Esophagus (tissue), 2 donors: ENCODE results near the gene MBLAC1. TPM values are rescaled to one million over a fixed set of nuclear protein-coding genes. Genes with fewer than 3 reads are reported as not detected.
A peak's percentile ranks its signal among the peaks of the same experiment; 100 is the strongest.

Experiments
- H3K27ac ChIP-seq, 2 donors: one replicate each; pipeline ENCODE4 v1.5.1; 2013; ENCODE audit warnings: low read depth in 2 of 2, mild to moderate bottlenecking in 2 of 2, inconsistent platforms in 1 of 2, low read length in 1 of 2, moderate library complexity in 1 of 2
- H3K27me3 ChIP-seq, 2 donors: one replicate each; pipeline ENCODE4 v1.6.1; 2013; ENCODE audit warnings: low read length in 2 of 2, control low read depth in 1 of 2, mild to moderate bottlenecking in 1 of 2; ENCODE audit not compliant: insufficient read depth in 2 of 2, control insufficient read depth in 1 of 2
- H3K36me3 ChIP-seq, 2 donors: one replicate each; pipeline ENCODE4 v1.6.1; 2013; ENCODE audit warnings: low read length in 1 of 2; ENCODE audit not compliant: control insufficient read depth in 2 of 2, insufficient read depth in 2 of 2
- H3K4me1 ChIP-seq, 2 donors: one replicate each; pipeline ENCODE4 v1.6.1; 2013; ENCODE audit warnings: low read length in 1 of 2; ENCODE audit not compliant: control insufficient read depth in 2 of 2, insufficient read depth in 2 of 2
- H3K4me3 ChIP-seq, 2 donors: one replicate each; pipeline ENCODE4 v1.5.1; 2013; ENCODE audit warnings: low read length in 2 of 2, mild to moderate bottlenecking in 2 of 2, low read depth in 1 of 2, moderate library complexity in 1 of 2
- H3K9me3 ChIP-seq, 2 donors: one replicate each; pipeline ENCODE4 v1.6.1; 2013; ENCODE audit warnings: mild to moderate bottlenecking in 2 of 2, low read depth in 1 of 2, low read length in 1 of 2, moderate library complexity in 1 of 2; ENCODE audit not compliant: control insufficient read depth in 2 of 2, insufficient read depth in 1 of 2
- WGBS, 2 donors: extraction: QIAGEN DNeasy Blood & Tissue Kit; methylation state at CpG; one replicate each; pipeline ENCODE4 v1.1.7; 2013; 5-methylcytosine and 5-hydroxymethylcytosine counted together
- polyA plus RNA-seq, 2 donors: library from polyadenylated mRNA; stranded (reverse); fragments of 200-250 nt; gene quantifications; one replicate each; pipeline ENCODE4 v1.2.3, GENCODE V29; 2013
- donor health status: healthy with polysubstance abuse.
- donor health status: Bipolar disorder and iron deficiency.

The MBLAC1 gene
- polyA plus RNA-seq, 2 donors: 2.7 to 3.7 TPM

DNA sequence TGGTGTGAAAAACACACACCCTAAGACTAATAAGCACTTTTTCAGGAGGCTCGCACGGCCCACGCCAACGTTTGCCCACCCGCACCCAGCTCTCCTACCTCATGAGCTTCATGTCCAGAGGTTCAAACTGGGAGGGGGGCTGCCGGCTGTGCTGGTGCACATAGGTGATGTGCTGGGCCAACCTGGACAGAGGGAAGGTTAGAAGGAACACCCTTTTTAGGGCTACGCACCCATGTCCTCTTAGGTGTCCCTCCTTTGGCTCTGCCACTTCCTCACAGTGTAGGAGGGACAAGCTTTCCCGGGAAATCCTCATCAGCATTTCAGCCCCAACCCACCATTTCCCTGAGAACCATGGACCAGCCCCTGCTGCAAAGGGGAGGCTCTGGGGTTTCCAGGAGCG lies 31.5 kb upstream of the MBLAC1 start:
- Histone ChIP-seq H3K4me3 (no peak overlapping the region), H3K9me3 (no peaks in the 10 kb centered on the region), H3K27me3 (no peaks in the 10 kb centered on the region), H3K27ac (no peak overlapping the region), H3K4me1 (peaks cover 0 to 11% of the 10 kb centered on the region in 2 donors), H3K36me3 (peaks cover 32 to 66% of the 10 kb centered on the region in 2 donors)
- whole genome bisulfite sequencing, 2 donors: 81% methylated on average over 9 of the region's 9 CpGs

DNA sequence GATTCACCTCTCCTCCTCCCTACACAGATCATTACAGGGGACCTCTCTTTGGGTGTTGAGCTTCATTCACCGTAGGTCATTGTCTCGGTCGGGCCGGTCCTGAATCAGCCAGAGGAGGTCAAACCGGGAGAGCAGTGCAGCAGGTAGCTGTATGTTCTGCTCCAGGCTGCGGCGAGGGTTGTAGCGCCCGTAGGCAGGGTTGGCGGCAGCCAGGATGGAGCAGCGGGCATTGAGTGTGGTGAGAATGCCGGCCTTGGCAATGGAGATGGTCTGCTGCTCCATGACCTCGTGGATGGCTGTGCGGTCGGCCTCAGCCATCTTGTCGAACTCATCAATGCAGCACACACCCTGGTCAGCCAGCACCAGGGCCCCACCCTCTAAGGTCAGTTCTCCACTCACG lies 31.1 kb upstream of the MBLAC1 start:
- WGBS, 2 donors: 89 to 93% methylated on average over 17 of the region's 17 CpGs
- peaks cover 32 to 63% of the 10 kb centered on the region in 2 donors for H3K36me3 ChIP-seq

GRCh38 chr7:100098913-100099312 lies 27.9 kb upstream of the MBLAC1 start:
- WGBS, 2 donors: 81 to 82% methylated on average over 10 of the region's 10 CpGs
- no peak overlapping the region for H3K4me3 ChIP-seq
- H3K27me3 ChIP-seq: no peaks in the 10 kb centered on the region
- H3K4me1 ChIP-seq: peaks cover 0 to 14% of the 10 kb centered on the region in 2 donors
- H3K36me3 ChIP-seq: peaks cover 20 to 35% of the 10 kb centered on the region in 2 donors
- peak overlapping the region in 1 of 2 donors; percentile 34 for H3K27ac ChIP-seq
- H3K9me3 ChIP-seq: no peaks in the 10 kb centered on the region

More for the DNA sequence above, 31.1 kb upstream of the MBLAC1 start:
- Histone ChIP-seq H3K27me3 (no peaks in the 10 kb centered on the region), H3K4me3 (no peak overlapping the region), H3K4me1 (peaks cover 0 to 8% of the 10 kb centered on the region in 2 donors), H3K9me3 (no peaks in the 10 kb centered on the region), H3K27ac (no peak overlapping the region)

- Histone ChIP-seq H3K4me3 (peak overlapping the region; percentile 18 to 85), H3K9me3 (no peaks in the 10 kb centered on the region), H3K27ac (peak overlapping the region; percentile 26 to 61), H3K4me1 (peaks cover 0 to 14% of the 10 kb centered on the region in 2 donors), H3K27me3 (no peaks in the 10 kb centered on the region), H3K36me3 (peaks cover 20 to 35% of the 10 kb centered on the region in 2 donors)
- 54 to 60% methylated on average over 12 of the region's 12 CpGs for WGBS, 2 donors
Observed at GRCh38 chr7:100099452-100099851, 27.3 kb upstream of the MBLAC1 start.

GRCh38 chr7:100100420-100101015 lies 26.2 kb upstream of the MBLAC1 start:
- 0 to 1% methylated on average over 60 to 61 of the region's 61 CpGs for whole genome bisulfite sequencing, 2 donors
- H3K27ac ChIP-seq: peak overlapping the region; percentile 89 to 90
- no peaks in the 10 kb centered on the region for H3K27me3 ChIP-seq
- peaks cover 17 to 34% of the 10 kb centered on the region in 2 donors for H3K36me3 ChIP-seq
- peaks cover 0 to 14% of the 10 kb centered on the region in 2 donors for H3K4me1 ChIP-seq
- H3K4me3 ChIP-seq: peak overlapping the region; percentile 59 to 85
- no peaks in the 10 kb centered on the region for H3K9me3 ChIP-seq

GRCh38 chr7:100101016-100101862 lies 25.5 kb upstream of the MBLAC1 start, which contains the start of the genes AP4M1 and MCM7:
AP4M1 (plus strand) TSS chr7:100101643; CDS start chr7:100101715, 72 bp downstream.
MCM7 (minus strand) TSS chr7:100101397; CDS start chr7:100101294, 103 bp downstream.
- H3K27me3 ChIP-seq: no peaks in the 10 kb centered on the region
- H3K27ac ChIP-seq: peak within 1 kb of the TSS; percentile 96 to 97
- 1% methylated on average over 79 to 80 of the region's 80 CpGs for WGBS, 2 donors
- no peaks in the 10 kb centered on the region for H3K9me3 ChIP-seq
- peak within 1 kb of the TSS; percentile 70 to 85 for H3K4me3 ChIP-seq
- H3K4me1 ChIP-seq: peaks cover 0 to 14% of the 10 kb centered on the region in 2 donors
- peaks cover 9 to 33% of the 10 kb centered on the region in 2 donors for H3K36me3 ChIP-seq

- 83 to 85% methylated on average over 17 of the region's 17 CpGs for WGBS, 2 donors
- no peak overlapping the region for H3K4me3 ChIP-seq
- no peaks in the 10 kb centered on the region for H3K27me3 ChIP-seq
- H3K4me1 ChIP-seq: peaks cover 0 to 14% of the 10 kb centered on the region in 2 donors
- peaks cover 0 to 40% of the 10 kb centered on the region in 2 donors for H3K36me3 ChIP-seq
- H3K27ac ChIP-seq: peak overlapping the region in 1 of 2 donors; percentile 9
- no peaks in the 10 kb centered on the region for H3K9me3 ChIP-seq
Observed at GRCh38 chr7:100102950-100103840, 23.6 kb upstream of the MBLAC1 start.

DNA sequence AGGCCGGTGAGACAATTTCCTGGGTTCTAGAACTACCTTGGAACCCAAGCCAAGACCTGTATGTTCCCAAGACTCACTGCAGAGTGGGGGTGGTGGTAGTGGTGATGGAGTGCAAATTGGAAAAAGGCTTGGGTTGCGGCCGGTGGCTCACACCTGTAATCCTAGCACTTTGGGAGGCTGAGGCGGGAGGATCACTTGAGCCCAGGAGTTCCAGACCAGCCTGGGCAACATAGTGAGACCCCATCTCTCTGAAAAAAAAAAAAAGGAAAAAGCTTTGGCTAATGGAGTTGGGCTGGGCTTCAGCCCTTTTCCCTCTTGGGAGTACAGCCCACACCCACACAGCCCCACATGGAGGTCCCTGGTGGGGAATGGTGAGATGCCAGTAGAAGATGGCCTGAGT lies 21.2 kb upstream of the MBLAC1 start:
- Histone ChIP-seq H3K9me3 (no peaks in the 10 kb centered on the region), H3K27me3 (no peaks in the 10 kb centered on the region), H3K36me3 (peaks cover 0 to 37% of the 10 kb centered on the region in 2 donors), H3K4me1 (peaks cover 0 to 6% of the 10 kb centered on the region in 2 donors), H3K4me3 (no peak overlapping the region), H3K27ac (no peak overlapping the region)
- WGBS, 2 donors: 94 to 98% methylated on average over 4 of the region's 4 CpGs

DNA sequence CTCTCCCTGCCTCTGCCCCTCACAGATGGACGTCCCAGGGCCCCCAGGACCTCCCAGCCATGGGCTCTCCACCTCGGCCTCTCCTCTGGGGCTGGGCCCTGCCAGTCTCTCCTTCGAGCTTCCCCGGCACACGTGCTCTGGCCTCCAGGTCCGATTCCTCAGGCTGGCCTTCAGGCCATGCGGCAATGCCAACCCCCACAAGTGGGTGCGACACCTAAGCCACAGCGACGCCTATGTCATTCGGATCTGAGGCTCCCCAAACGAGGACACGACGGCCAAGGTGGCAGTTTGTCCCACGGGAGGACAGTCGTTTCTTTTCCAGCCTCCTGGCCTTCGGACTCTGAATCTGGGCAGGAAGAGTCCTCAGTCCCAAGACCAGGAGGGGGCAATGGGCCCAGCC lies 20.1 kb upstream of the MBLAC1 start:
- Histone ChIP-seq H3K27ac (no peak overlapping the region), H3K27me3 (no peaks in the 10 kb centered on the region), H3K36me3 (peaks cover 0 to 45% of the 10 kb centered on the region in 2 donors), H3K9me3 (no peaks in the 10 kb centered on the region), H3K4me3 (no peak overlapping the region), H3K4me1 (peaks cover 0 to 6% of the 10 kb centered on the region in 2 donors)
- WGBS, 2 donors: 79 to 82% methylated on average over 17 of the region's 17 CpGs
